Caco-2 (cell line): ENCODE measurements around the gene NOLC1. TPM values are rescaled to one million over a fixed set of nuclear protein-coding genes. Genes with fewer than 3 reads are reported as not detected.

Source experiments
- BruUV-seq: library from RNA; stranded (reverse); fragments of 400-500 nt; replicated peaks from 2 replicates; lab custom pipeline; 2021; lab: Mats Ljungman, UMichigan
- CTCF ChIA-PET: fragments of 300-600 bp; sonication (Branson Sonifier 250); formaldehyde crosslinking; loops from one replicate; lab custom pipeline; 2022; ENCODE audit warnings: antibody characterized with exemption; lab: Charles Lee
- POLR2A ChIA-PET: fragments of 300-600 bp; sonication (Branson Sonifier 250); formaldehyde crosslinking; loops from one replicate; lab custom pipeline; 2022; ENCODE audit warnings: antibody characterized with exemption; lab: Charles Lee
- DNase-seq, 2 experiments: peaks; one replicate each; pipeline versions ENCODE4 v3.0.0 to v3.0.0-alpha.2; 2020 to 2022
- H3K27me3 ChIP-seq: replicated peaks from 2 replicates; pipeline ENCODE4 v1.6.0; 2011; ENCODE audit warnings: low read length; ENCODE audit not compliant: control insufficient read depth, insufficient read depth
- H3K36me3 ChIP-seq: 2 replicates; pipeline ENCODE4 v1.5.1; 2011; ENCODE audit warnings: low read length; ENCODE audit not compliant: control insufficient read depth, insufficient read depth
- H3K4me1 ChIP-seq: fragments of 250-450 bp; sonication (Bioruptor Pico); 2 replicates; pipeline ENCODE4 v1.5.1; 2020; ENCODE audit warnings: mild to moderate bottlenecking
- H3K4me3 ChIP-seq: 2 replicates; pipeline ENCODE4 v1.5.1; 2011; ENCODE audit warnings: low read depth, mild to moderate bottlenecking, control low read depth, low read length
- H3K9me3 ChIP-seq: fragments of 250-450 bp; sonication (Bioruptor Pico); 2 replicates; pipeline ENCODE4 v1.5.1; 2020; ENCODE audit warnings: mild to moderate bottlenecking, moderate library complexity
- H3K27ac Mint-ChIP-seq: one replicate; pipeline ENCODE4 v1.8.0; 2022; ENCODE audit warnings: mixed read lengths; ENCODE audit not compliant: unreplicated experiment
- H3K27me3 Mint-ChIP-seq: one replicate; pipeline ENCODE4 v1.8.0; 2022; ENCODE audit warnings: mixed read lengths; ENCODE audit not compliant: insufficient read depth, unreplicated experiment
- H3K36me3 Mint-ChIP-seq: one replicate; pipeline ENCODE4 v1.8.0; 2022; ENCODE audit warnings: mild to moderate bottlenecking, mixed read lengths; ENCODE audit not compliant: insufficient read depth, unreplicated experiment
- H3K4me1 Mint-ChIP-seq: one replicate; pipeline ENCODE4 v1.8.0; 2022; ENCODE audit warnings: low read depth, mixed read lengths; ENCODE audit not compliant: unreplicated experiment
- H3K4me3 Mint-ChIP-seq: one replicate; pipeline ENCODE4 v1.8.0; 2022; ENCODE audit warnings: mild to moderate bottlenecking, moderate library complexity, mixed read lengths; ENCODE audit not compliant: unreplicated experiment
- H3K9me3 Mint-ChIP-seq: one replicate; pipeline ENCODE4 v1.8.0; 2022; ENCODE audit warnings: mixed read lengths; ENCODE audit not compliant: unreplicated experiment
- CTCF ChIP-seq, 2 experiments: fragments of 200-600 bp in 1 of 2; IDR thresholded peaks; 1 replicate in 1 of 2; 2 replicates in 1 of 2; pipeline versions ENCODE4 v1.5.1 to v1.8.0; 2011 to 2022; ENCODE audit warnings: antibody characterized with exemption in 1 of 2, control low read depth in 1 of 2, inconsistent platforms in 1 of 2, low read depth in 1 of 2, low read length in 1 of 2, mild to moderate bottlenecking in 1 of 2, moderate library complexity in 1 of 2; ENCODE audit not compliant: insufficient read depth in 1 of 2, severe bottlenecking in 1 of 2, unreplicated experiment in 1 of 2
- intact Hi-C: fragments of 100-400 bp; cut with micrococcal nuclease; formaldehyde crosslinking; loops from one replicate; pipeline ENCODE4 v1.10.0; 2022; ENCODE audit not compliant: unreplicated experiment
- total RNA-seq: library from RNA; stranded (reverse); gene quantifications from 2 replicates; pipeline ENCODE4 v1.2.3, GENCODE V29; 2022

NOLC1 gene
- total RNA-seq, 1 experiment from 2014 or later: 137 TPM

- Mint-ChIP-seq H3K27me3 (no peaks in the 10 kb centered on the region), H3K4me3 (peak overlapping the region; percentile 95), H3K27ac (peak overlapping the region; percentile 94), H3K9me3 (no peaks in the 10 kb centered on the region), H3K36me3 (peaks cover 8% of the 10 kb centered on the region), H3K4me1 (peaks cover 37% of the 10 kb centered on the region)
- H3K27me3 ChIP-seq: no peaks in the 10 kb centered on the region
- ChIA-PET POLR2A (interaction anchor here (0.6 to 1.5 kb wide), 9 partner anchors 12 to 387 kb away, joined by 3 to 7 read pairs (median 4); partner anchors contain the start of genes ACTR1A, GBF1 and NOLC1), CTCF (interaction anchor here (0.5 to 2.0 kb wide), 5 partner anchors 18 to 342 kb away, joined by 3 to 9 read pairs (median 3); partner anchors contain the start of gene PPRC1)
- peak overlapping the region; percentile 56 for H3K4me3 ChIP-seq
- BruUV-seq: no TSS peak
- H3K9me3 ChIP-seq: no peaks in the 10 kb centered on the region
- intact Hi-C loops: loop anchor here (2.0 kb wide), 1 partner anchor 18 kb away; the partner anchor contains the start of gene PPRC1
- peak; percentile 88 to 89 for DNase-seq
- H3K4me1 ChIP-seq: peaks cover 26% of the 10 kb centered on the region
- no peak for TF ChIP-seq CTCF (IDR thresholded peaks at IDR 0.05; ENCODE audit: insufficient read depth in 1 of 2, low read depth in 1 of 2, low read length in 1 of 2, severe bottlenecking in 1 of 2, unreplicated experiment in 1 of 2)
- peaks cover 6% of the 10 kb centered on the region; the same call in 1 of the 2 replicates for H3K36me3 ChIP-seq
These were observed 37.1 kb upstream of the NOLC1 start for GRCh38 chr10:102114861-102115618.

- Mint-ChIP-seq H3K9me3 (no peaks in the 10 kb centered on the region), H3K36me3 (peaks cover 8% of the 10 kb centered on the region), H3K27me3 (no peaks in the 10 kb centered on the region), H3K4me1 (peaks cover 37% of the 10 kb centered on the region), H3K4me3 (peak overlapping the region; percentile 95), H3K27ac (no peak overlapping the region)
- Histone ChIP-seq H3K36me3 (peaks cover 4% of the 10 kb centered on the region; the same call in 1 of the 2 replicates), H3K4me1 (peaks cover 26% of the 10 kb centered on the region), H3K27me3 (no peaks in the 10 kb centered on the region), H3K4me3 (no peak overlapping the region), H3K9me3 (no peaks in the 10 kb centered on the region)
- no TSS peak for BruUV-seq
- intact Hi-C loops: loop anchor here (2.0 kb wide), 1 partner anchor 17 kb away; the partner anchor contains the start of gene PPRC1
- ChIA-PET CTCF (no interaction called here), POLR2A (interaction anchor here (1.4 kb wide), 1 partner anchor 13 kb away, joined by 7 read pairs; no protein-coding TSS in a partner anchor)
- TF ChIP-seq CTCF (IDR thresholded peaks at IDR 0.05; ENCODE audit: insufficient read depth in 1 of 2, low read depth in 1 of 2, low read length in 1 of 2, severe bottlenecking in 1 of 2, unreplicated experiment in 1 of 2): no peak
- DNase-seq: no peak
These were observed 36.4 kb upstream of the NOLC1 start for GRCh38 chr10:102115775-102116174.

- no peak for DNase-seq
- BruUV-seq: no TSS peak
- Histone ChIP-seq H3K36me3 (no peaks in the 10 kb centered on the region), H3K4me1 (peaks cover 34% of the 10 kb centered on the region), H3K9me3 (no peaks in the 10 kb centered on the region), H3K27me3 (no peaks in the 10 kb centered on the region), H3K4me3 (no peak overlapping the region)
- no peak for TF ChIP-seq CTCF (IDR thresholded peaks at IDR 0.05; ENCODE audit: insufficient read depth in 1 of 2, low read depth in 1 of 2, low read length in 1 of 2, severe bottlenecking in 1 of 2, unreplicated experiment in 1 of 2)
- Mint-ChIP-seq H3K27ac (no peak overlapping the region), H3K27me3 (no peaks in the 10 kb centered on the region), H3K4me3 (no peak overlapping the region), H3K4me1 (peaks cover 37% of the 10 kb centered on the region), H3K9me3 (no peaks in the 10 kb centered on the region), H3K36me3 (peaks cover 8% of the 10 kb centered on the region)
- ChIA-PET POLR2A (no interaction called here), CTCF (no interaction called here)
- intact Hi-C loops: no loop called here
These were observed 35.5 kb upstream of the NOLC1 start for GRCh38 chr10:102116656-102117055.
